Endothelial cell (in vitro differentiated cells): ENCODE measurements around the gene ARRDC5. TPM values are rescaled to one million over a fixed set of nuclear protein-coding genes. Genes with fewer than 3 reads are reported as not detected.

ENCODE experiments used
- DNase-seq: peaks from one replicate; pipeline ENCODE4 v3.0.0; 2021; ENCODE audit warnings: low spot score
- H3K27ac Mint-ChIP-seq: one replicate; pipeline ENCODE4 v1.8.0; 2021; ENCODE audit warnings: mixed read lengths, inconsistent platforms; ENCODE audit not compliant: unreplicated experiment
- H3K27me3 Mint-ChIP-seq: one replicate; pipeline ENCODE4 v1.8.0; 2021; ENCODE audit warnings: mild to moderate bottlenecking, moderate library complexity, mixed read lengths, inconsistent platforms; ENCODE audit not compliant: unreplicated experiment
- H3K36me3 Mint-ChIP-seq: one replicate; pipeline ENCODE4 v1.8.0; 2021; ENCODE audit warnings: mild to moderate bottlenecking, low read depth, mixed read lengths, inconsistent platforms; ENCODE audit not compliant: unreplicated experiment
- H3K4me1 Mint-ChIP-seq: one replicate; pipeline ENCODE4 v1.8.0; 2021; ENCODE audit warnings: mild to moderate bottlenecking, mixed read lengths, inconsistent platforms; ENCODE audit not compliant: unreplicated experiment
- H3K4me3 Mint-ChIP-seq: one replicate; pipeline ENCODE4 v1.8.0; 2021; ENCODE audit warnings: mild to moderate bottlenecking, mixed read lengths, inconsistent platforms; ENCODE audit not compliant: unreplicated experiment
- H3K9me3 Mint-ChIP-seq: one replicate; pipeline ENCODE4 v1.8.0; 2021; ENCODE audit warnings: mixed read lengths, inconsistent platforms; ENCODE audit not compliant: unreplicated experiment
- total RNA-seq: library from RNA; stranded (reverse); fragmentation: NEBNext Ultra II Directional; extraction: Animal tissue kit (Norgen Biotek cat#: 25700); gene quantifications from one replicate; pipeline ENCODE4 v1.2.1, GENCODE V29; 2021; ENCODE audit not compliant: unreplicated experiment
- TF ChIP-seq, protein P1 (sequence below): fragments of 200-600 bp; sonication (generic); IDR thresholded peaks from one replicate; pipeline ENCODE4 v1.5.0; 2021; ENCODE audit warnings: antibody characterized with exemption; ENCODE audit not compliant: unreplicated experiment

ARRDC5 gene
- total RNA-seq, 1 donor from 2014 or later = not detected

DNA sequence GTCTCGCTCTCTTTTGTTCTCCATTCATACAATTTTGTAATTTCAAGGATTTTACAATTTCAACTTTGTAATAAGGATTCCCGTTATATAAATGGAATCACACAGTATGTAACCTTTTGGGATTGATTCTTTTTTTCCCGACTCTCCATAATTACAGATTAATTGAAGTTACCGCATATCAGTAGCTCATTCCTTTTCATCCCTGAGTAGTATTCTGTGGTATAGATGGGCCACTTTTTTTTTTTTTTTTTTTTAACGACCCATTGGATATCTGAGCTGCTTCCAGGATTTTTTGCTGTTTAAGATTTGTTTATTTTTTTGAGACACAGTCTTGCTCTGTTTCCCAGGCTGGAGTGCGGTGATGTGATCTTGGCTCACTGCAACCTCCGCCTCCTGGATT is 34.4 kb upstream of the ARRDC5 start:
- DNase-seq = no peak
- H3K4me3 Mint-ChIP-seq = no peak overlapping the region
- H3K4me1 Mint-ChIP-seq = no peaks in the 10 kb centered on the region
- H3K36me3 Mint-ChIP-seq = no peaks in the 10 kb centered on the region
- H3K9me3 Mint-ChIP-seq = no peaks in the 10 kb centered on the region
- TF ChIP-seq, protein P1, sequence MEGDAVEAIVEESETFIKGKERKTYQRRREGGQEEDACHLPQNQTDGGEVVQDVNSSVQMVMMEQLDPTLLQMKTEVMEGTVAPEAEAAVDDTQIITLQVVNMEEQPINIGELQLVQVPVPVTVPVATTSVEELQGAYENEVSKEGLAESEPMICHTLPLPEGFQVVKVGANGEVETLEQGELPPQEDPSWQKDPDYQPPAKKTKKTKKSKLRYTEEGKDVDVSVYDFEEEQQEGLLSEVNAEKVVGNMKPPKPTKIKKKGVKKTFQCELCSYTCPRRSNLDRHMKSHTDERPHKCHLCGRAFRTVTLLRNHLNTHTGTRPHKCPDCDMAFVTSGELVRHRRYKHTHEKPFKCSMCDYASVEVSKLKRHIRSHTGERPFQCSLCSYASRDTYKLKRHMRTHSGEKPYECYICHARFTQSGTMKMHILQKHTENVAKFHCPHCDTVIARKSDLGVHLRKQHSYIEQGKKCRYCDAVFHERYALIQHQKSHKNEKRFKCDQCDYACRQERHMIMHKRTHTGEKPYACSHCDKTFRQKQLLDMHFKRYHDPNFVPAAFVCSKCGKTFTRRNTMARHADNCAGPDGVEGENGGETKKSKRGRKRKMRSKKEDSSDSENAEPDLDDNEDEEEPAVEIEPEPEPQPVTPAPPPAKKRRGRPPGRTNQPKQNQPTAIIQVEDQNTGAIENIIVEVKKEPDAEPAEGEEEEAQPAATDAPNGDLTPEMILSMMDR = no peak
- H3K27ac Mint-ChIP-seq = no peak overlapping the region
- H3K27me3 Mint-ChIP-seq = peaks cover 9% of the 10 kb centered on the region

DNA sequence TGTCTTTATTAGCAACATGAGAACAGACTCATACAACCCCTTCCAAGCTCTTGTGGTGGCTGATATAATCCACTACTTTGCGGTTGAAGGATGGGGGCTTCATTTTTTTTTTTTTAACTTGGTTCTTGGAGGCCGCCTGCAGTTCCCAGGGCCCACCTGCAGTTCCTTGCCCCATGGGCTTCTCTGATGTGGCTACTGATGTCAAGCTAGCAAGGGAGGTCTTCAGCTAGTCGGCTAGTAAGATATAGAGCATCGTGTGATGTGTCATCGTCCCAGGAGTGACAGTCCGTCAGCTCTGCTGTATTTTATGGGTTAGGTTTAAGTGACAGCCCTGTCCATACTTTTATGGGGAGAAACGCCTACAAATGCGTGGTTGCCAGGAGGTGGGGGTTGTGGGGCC is 32.7 kb upstream of the ARRDC5 start:
- H3K27ac Mint-ChIP-seq = no peak overlapping the region

DNA sequence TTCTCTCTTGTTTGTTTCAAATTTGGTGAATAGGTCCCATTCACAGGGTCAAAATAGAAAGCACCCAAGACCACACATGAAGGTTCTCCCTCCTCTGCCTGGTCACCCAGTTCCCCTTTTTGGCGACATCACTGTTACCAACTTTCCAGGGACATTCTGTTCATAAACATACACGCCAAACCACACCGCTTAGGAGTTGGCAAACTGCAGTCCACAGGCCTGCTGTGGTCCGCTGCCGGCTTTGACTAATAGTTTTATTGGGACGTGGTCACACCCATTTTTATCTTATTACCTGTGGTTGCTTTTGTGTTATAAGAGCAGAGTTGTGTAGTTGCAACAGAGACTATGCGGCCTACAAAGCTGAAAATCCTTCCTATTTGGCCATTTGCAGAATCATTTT is 30.8 kb upstream of the ARRDC5 start:
- Mint-ChIP-seq H3K9me3 (no peaks in the 10 kb centered on the region), H3K4me1 (no peaks in the 10 kb centered on the region), H3K27ac (no peak overlapping the region), H3K4me3 (no peak overlapping the region), H3K27me3 (peaks cover 9% of the 10 kb centered on the region), H3K36me3 (no peaks in the 10 kb centered on the region)
- no peak for DNase-seq
- TF ChIP-seq, protein P1 = no peak

More for the DNA sequence above, 32.7 kb upstream of the ARRDC5 start:
- DNase-seq = no peak
- TF ChIP-seq, protein P1 = no peak
- H3K4me1 Mint-ChIP-seq = no peaks in the 10 kb centered on the region
- no peaks in the 10 kb centered on the region for H3K36me3 Mint-ChIP-seq
- H3K4me3 Mint-ChIP-seq = no peak overlapping the region
- no peaks in the 10 kb centered on the region for H3K9me3 Mint-ChIP-seq
- H3K27me3 Mint-ChIP-seq = peaks cover 9% of the 10 kb centered on the region

DNA sequence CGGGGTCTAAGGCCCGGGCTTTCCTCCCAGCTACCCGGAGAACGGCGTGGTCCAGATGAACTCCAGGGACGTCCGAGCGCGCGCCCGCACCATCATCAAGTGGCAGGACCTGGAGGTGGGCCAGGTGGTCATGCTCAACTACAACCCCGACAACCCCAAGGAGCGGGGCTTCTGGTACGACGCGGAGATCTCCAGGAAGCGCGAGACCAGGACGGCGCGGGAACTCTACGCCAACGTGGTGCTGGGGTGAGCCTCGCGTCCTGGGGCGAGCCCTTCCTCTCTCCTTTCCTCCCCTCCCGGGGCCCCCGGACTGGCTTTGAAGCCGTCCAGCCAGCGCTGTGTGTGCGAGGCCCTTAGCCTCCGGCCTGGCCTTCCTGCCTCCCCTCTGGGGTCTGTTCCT is 30.0 kb upstream of the ARRDC5 start:
- no peak overlapping the region for H3K4me3 Mint-ChIP-seq
- H3K9me3 Mint-ChIP-seq = no peaks in the 10 kb centered on the region
- no peaks in the 10 kb centered on the region for H3K4me1 Mint-ChIP-seq
- no peak overlapping the region for H3K27ac Mint-ChIP-seq
- no peak for DNase-seq
- peaks cover 10% of the 10 kb centered on the region for H3K27me3 Mint-ChIP-seq
- TF ChIP-seq, protein P1 = no peak
- no peaks in the 10 kb centered on the region for H3K36me3 Mint-ChIP-seq

DNA sequence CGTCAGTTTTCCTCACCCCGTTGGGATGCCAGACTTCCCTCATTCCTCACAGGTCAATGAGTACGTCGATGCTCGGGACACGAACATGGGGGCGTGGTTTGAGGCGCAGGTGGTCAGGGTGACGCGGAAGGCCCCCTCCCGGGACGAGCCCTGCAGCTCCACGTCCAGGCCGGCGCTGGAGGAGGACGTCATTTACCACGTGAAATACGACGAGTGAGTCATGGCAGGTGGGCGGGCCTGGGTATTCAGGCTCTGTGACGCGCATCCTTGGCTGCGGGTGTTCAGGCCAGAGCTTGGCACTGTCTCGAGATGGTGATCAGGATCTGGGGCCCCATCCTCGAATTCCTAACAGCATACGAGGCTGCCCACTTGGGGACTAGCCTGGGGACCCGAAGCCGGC is 28.0 kb upstream of the ARRDC5 start:
- Mint-ChIP-seq H3K9me3 (no peaks in the 10 kb centered on the region), H3K36me3 (no peaks in the 10 kb centered on the region), H3K4me3 (no peak overlapping the region), H3K4me1 (no peaks in the 10 kb centered on the region), H3K27me3 (peaks cover 10% of the 10 kb centered on the region), H3K27ac (no peak overlapping the region)
- DNase-seq = no peak
- TF ChIP-seq, protein P1 = no peak
